ENCODE results near the gene VAMP4.

VAMP4 gene
- 38.6 reads per million, percentile 62 among the genes with 10 or more reads in this experiment for total RNA-seq

DNA sequence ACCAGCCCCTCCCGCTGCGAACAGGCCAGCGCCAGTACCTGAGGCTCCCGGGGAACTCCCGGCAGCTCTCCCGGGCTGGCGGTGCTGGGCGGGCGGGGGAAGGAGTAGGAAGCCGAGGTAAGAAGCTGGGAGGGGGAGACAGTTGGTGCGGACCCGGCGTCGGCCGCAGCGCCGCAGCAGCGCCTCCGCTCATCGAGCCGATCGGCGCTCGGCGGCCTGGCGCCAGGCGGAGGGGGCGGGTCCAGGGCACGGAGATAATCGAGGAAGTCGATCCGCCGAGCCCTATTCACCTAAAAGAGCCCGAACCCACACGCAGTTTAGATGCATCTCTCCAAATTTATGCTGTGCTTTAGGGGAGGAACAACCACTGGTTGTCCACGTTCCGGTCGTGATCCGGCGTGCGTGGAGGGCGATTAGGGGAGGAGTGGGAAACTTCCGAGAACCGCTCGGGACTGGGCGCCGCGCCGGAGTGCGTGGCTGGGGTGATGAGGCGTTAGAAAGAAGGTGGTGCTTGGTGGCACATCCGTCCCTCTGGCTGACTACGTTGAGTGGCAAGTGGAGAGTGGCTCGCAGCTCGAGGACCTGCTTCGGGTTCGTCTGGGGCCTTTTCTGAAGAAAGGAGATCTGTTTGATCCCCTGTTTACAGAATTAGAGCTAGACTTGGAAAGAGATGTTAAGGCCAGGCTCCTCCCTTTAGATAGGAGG is at the start of gene VAMP4:
VAMP4 (minus strand) TSS at position 194 of the 705 bp plus-strand sequence. CDS start 3,651 bp downstream, outside the sequence.
- DNase-seq: peak; percentile 80

- no peak for DNase-seq
These were observed 48.5 kb upstream of the VAMP4 start for GRCh38 chr1:171790318-171790717.

DNA sequence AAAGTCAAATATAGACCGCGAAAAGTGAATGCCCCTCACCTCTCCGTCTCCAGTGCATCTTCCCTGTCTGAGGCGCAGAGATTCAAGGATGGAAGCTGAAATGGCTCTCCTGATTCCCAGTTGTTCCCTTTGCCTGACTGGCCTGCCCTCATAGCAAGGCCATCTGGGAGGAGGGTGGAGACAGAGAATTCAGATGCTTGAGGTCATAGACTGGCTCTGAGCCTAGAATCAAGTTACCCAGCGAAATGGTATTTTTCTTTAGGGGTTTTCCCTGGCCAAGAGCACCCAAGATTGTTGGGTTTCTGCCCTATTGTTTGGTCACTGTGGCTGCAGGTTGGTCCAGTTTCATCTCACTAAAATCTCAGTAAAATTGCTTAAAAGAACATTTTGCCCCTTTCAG is 46.8 kb upstream of the VAMP4 start:
- no peak for DNase-seq

DNA sequence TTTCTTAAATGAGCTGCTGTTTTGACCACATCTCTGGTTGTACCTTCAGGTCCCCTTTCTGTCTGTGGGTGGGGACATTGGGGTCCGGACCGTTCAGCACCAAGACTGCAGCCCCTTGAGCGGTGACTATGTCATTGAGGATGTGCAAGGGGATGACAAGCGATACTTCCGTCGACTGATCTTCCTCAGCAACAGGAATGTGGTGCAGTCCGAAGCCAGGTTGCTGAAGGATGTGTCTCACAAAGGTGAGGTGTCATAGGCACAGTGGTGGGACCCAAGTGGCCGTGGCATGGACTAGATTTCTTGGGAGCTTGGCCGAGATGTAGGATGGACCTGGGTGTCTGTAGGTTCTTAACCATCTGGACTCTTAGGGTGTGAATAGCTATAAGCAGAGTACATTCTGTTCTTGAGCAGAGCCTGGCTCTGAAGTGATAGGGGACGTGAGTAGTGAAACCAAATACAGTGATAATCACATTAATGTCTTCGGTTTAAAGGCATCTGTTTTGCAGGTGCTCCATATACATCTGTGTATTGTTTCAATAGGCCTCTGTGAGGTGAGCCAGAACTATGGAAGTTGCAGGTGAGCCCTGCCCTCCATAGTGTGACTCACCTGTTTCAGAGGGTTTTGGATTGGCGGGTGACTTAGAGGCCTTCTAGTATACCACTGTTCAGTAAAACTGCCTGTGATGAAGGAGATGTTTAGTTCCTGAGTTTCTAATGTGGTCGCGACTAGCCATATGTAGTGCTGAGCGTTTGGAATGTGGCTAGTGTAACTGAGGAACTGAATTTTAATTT is 46.0 kb upstream of the VAMP4 start:
- DNase-seq: no peak

- no peak for DNase-seq
These were observed 44.7 kb upstream of the VAMP4 start for GRCh38 chr1:171786534-171786933.

DNA sequence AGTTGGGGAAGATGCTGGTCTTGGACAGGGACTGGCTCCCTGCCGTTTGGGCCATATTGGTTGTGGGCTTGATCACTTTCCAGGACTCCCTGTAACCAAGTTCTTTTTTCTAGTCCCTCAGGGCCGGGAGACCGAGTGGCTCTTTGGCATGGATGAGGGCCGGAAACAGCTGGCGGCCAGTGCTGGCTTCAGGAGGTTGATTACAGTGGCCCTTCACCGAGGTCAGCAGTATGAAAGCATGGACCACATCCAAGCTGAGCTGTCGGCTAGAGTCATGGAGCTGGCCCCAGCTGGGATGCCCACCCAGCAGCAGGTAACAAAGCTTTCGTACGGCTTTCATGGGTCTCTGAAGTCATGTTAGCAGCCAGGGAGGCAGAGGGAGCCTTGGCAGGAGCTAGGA is 43.9 kb upstream of the VAMP4 start:
- no peak for DNase-seq

DNA sequence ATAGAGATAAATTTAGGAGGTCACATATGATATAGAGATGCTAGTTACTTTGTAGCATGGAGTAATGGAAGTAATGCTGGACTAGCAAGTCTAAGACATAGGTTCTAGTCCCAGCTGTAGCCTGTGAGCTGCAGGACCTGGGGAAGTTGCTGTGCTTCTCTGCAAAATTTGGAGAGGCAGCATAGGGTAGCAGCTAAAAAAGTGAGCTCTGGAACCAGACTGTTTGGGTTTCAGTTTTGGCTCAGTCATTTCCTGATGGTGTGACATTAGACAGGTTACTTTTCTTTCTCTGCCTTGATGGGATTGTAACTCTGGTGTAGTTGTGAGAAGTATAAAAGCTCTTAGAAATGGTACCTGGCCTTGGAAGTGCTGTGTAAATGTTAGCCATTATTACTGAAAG is 42.9 kb upstream of the VAMP4 start:
- no peak for DNase-seq

DNA sequence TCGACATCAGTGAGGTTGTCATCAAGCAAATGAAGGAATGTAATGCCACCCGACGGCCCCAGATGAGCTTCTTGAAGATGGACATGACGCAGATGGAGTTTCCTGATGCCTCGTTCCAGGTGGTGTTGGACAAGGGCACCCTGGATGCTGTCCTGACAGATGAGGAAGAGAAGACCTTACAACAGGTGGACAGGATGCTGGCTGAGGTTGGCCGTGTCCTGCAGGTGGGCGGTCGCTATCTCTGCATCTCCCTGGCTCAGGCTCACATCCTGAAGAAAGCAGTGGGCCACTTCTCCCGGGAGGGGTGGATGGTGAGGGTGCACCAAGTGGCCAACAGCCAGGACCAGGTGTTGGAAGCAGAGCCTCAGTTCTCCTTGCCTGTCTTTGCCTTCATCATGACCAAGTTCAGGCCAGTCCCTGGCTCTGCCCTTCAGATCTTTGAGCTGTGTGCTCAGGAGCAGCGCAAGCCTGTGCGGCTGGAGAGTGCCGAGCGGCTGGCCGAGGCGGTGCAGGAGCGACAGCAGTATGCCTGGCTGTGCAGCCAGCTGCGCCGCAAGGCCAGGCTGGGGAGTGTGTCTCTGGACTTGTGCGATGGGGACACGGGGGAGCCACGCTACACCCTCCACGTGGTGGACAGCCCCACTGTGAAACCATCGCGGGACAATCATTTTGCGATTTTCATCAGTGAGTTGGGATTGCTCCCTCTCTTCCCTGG is 42.1 kb upstream of the VAMP4 start:
- no peak for DNase-seq

DNA sequence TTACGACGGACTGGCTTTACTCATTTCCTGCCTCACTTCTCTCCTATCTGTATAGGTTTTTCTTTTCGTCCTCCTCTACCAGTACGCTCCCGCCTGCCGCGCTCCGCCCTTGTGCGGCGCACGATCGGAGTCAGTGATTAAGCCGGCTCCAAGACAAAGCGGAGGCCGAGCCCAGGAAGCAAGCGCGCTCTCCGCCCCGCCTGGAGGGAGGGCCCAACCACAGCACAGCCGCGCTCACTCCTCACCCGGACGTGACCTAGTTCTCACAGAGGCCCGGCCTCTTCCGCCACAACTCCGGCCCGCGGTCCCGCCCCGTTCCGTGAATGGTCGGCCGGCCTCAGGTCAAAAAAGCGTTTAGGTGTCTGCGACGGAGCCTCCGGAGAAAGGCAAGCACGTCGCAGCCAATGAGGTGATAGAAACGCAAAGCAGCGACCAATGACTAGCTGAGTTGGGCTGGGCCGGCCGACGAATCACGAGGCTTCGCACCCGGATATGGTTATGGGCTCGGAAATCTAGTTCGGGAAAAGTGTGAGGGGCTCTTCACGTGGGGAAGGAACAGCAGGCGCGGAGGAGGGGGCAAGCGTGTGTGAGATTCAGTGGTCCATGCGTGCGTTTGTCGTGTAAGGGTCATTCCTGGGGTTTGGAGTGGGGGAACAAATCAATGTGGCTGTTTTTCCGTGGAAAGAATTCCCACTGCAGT is 39.5 kb upstream of the VAMP4 start, which contains the start of gene METTL13:
METTL13 (plus strand) TSS at position 485 of the 700 bp plus-strand sequence. CDS start 308 bp downstream, outside the sequence.
- peak; percentile 97 for DNase-seq

DNA sequence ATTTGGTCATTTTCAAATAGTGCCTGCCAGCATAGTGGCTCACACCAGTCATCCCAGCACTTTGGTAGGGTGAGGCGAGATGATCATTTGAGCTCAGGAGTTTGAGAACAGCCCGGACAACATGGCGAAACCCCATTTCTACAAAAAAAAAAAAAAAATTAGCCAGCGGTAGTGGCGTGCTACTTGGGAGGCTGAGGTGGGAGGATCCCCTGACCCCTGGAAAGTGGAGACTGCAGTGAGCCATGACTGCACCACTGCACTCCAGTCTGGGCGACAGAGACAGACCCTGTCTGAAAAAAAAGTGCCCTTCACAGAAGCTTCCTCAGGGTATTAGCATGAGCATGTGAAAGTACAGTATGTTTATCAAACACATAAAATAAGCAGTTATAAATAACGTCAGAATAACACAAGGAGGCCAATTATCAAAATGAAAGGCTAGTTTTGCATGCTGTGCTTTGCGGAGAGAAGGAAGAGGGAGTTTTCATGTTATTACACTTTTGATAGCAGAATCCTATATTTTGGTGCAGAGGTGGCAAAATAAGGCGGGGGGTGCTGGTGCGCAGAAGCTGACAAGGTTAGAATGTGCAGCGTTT is 38.8 kb upstream of the VAMP4 start:
- no peak for DNase-seq

DNA sequence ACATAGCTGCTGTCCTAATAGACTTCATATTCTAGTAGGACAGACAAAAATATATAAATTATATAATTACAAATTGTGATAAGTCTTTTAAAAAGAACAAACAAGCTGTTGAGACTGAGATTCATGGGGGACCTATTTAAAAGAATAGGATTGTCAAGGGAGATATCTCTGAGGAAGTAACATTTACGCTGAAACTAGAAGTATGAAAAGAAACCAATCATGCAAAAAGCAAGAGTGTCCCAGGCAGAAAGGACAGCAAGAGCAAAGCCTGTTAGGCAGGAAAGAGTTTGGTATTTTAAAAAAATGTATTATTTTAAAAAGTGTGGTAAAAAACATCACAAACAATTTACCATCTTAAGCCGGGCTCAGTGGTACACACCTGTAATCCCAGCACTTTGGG is 30.4 kb upstream of the VAMP4 start:
- no peak for DNase-seq

GRCh38 chr1:171769754-171770153 is 27.9 kb upstream of the VAMP4 start:
- DNase-seq: no peak

- no peak for DNase-seq
These were observed 27.3 kb upstream of the VAMP4 start for GRCh38 chr1:171769171-171769570.

DNA sequence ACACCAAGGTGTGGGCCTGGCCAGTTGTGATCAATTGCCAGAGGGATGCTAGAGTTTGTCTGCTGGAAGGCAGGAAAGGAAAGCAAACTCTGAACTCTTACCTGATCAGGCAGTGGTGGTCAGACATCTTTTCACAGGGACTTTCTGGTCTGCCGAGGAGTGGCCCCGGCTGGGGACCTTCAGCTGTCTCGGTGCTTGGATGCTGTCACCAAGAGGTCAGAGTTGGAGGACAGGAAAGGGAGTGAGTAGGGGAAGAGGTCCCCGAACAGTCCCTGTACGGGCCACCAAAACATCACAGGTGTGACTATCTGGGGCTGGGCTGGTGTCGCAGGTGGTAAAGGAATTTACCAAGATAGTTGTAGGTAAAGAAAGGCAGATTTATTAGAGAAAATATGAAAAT is 21.9 kb upstream of the VAMP4 start:
- no peak for DNase-seq

- DNase-seq: no peak
These were observed 20.3 kb upstream of the VAMP4 start for GRCh38 chr1:171762143-171762563.

DNA sequence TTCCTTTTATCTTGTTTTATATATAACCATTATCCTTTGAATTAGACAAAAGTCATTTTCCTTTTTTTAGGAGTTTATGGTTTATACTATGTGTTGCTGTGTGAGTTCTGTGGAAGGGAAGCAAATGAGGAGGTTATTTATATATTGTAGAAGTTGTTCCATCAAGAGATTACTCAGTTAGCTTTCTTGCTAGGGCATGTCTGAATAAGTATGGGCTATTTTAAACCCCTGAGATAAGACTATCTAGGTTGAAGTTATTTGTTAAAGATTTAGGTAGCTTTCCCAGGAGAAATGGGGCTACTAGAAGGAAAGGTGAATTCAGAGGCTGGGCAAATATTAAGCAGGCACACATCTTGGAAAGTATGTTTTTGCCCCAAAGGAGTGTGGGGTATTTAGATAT is 16.1 kb upstream of the VAMP4 start:
- DNase-seq: no peak

GRCh38 chr1:171756856-171757255 is 15.0 kb upstream of the VAMP4 start:
- DNase-seq: no peak

DNA sequence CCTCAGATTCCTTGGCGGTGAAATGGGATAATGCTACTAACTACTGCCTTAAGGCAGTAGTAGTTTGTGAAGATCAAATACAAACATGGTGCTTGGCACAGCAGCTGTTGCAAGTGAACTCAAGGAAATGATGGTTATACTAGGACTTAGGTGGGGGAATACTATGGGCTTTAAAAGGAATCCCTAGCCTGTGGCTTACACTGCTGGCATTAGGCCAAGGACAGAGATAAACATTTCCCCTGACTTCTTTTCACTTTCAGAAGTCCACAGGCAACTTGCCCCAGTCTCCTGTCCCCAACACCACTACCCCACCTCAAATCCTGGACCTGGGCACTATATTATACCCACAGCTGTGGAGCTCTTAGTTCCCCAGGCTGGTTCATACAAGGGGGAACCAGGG is 13.1 kb upstream of the VAMP4 start:
- DNase-seq: no peak

GRCh38 chr1:171754353-171754705 is 12.5 kb upstream of the VAMP4 start:
- DNase-seq: no peak

- no peak for DNase-seq
These were observed 12.0 kb upstream of the VAMP4 start for GRCh38 chr1:171753685-171754352.

DNA sequence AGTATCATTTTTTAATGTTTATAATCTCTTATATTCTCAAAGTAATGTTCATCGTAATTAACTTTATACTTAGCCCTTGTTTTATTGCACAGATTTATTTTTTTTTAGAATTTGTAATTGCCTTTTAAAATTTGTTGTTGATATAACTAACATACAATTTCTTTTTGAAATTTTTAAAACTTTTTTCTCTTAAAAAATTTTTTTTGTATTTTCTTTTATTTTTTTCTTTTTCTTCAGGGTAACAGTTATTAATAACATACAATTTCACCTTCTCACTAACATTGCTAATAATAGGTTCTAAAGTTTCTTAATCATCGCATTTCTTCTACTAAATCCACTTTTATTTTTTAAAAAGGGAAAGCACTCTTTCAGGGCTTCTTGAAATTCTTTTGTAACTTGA is 11.3 kb upstream of the VAMP4 start:
- DNase-seq: no peak

DNA sequence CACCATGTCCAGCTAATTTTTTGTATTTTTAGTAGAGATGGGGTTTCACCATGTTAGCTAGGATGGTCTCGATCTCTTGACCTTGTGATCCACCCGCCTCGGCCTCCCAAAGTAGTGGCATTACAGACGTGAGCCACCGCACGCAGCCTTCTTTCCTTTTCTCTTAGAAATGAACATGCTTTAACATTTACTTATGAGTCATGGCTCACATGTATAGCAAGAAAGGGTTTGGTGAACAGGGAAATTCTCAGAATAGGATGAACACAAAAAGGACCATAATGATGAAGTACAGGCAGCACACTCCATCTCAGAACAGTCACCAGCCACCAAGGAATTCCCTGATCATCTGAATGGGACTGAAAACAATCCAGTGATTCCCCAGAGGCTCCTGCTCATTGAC is 9.4 kb upstream of the VAMP4 start:
- DNase-seq: no peak

All from effector CD4-positive, alpha-beta T cell (primary cell).